GM19468 (cell line): ENCODE results near the gene HIGD1A.

Source experiments
- ATAC-seq: cut with Tn5 transposase; IDR thresholded peaks from one replicate; pipeline ENCODE4 v1.9.1; 2021; ENCODE audit warnings: mild to moderate bottlenecking, moderate library complexity, moderate number of reproducible peaks; ENCODE audit not compliant: unreplicated experiment; ENCODE audit errors: extremely low read depth

HIGD1A gene

GRCh38 chr3:42804106-42804830 lies at the start of gene HIGD1A:
Gene HIGD1A (minus strand): TSS chr3:42804490. CDS start chr3:42794253, 10,237 bp downstream.
- ATAC-seq: peak; percentile 99

GRCh38 chr3:42853739-42854302 lies 49.5 kb upstream of the HIGD1A start:
- no peak for ATAC-seq

- ATAC-seq: no peak
Observed at GRCh38 chr3:42853056-42853455, 48.8 kb upstream of the HIGD1A start.

GRCh38 chr3:42852441-42852840 lies 48.2 kb upstream of the HIGD1A start:
- ATAC-seq: no peak

DNA sequence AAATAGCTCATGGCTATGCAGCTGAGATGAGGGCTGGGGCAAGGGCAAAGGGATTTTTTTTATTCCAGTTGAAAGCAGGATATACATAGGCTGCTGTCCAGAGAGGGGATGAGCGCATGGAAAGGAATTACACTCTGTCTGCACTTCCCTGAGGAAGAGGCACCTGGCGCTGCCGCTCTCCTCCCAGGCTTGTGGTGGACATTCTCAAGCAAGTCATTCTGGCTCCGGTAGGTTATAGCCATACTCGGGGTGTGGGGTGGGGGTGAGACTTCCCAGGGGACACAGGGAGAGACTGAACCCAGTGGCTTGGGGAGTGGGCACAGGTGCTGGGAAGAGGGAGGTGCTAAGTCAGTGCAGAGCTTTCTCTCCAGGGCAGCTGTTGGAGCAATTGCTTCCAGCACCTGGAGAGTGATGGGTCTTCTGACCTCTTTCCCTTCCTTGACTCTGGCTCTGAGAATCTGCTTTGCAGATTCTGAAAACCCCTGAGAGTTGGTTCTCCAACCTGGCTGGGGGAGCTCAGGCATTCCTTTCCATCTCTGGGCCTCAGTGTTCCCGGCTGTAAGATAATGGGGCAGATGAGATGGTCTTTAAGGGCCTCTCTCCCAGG lies 47.0 kb upstream of the HIGD1A start:
- no peak for ATAC-seq

- no peak for ATAC-seq
Observed at GRCh38 chr3:42850263-42850662, 46.0 kb upstream of the HIGD1A start.

DNA sequence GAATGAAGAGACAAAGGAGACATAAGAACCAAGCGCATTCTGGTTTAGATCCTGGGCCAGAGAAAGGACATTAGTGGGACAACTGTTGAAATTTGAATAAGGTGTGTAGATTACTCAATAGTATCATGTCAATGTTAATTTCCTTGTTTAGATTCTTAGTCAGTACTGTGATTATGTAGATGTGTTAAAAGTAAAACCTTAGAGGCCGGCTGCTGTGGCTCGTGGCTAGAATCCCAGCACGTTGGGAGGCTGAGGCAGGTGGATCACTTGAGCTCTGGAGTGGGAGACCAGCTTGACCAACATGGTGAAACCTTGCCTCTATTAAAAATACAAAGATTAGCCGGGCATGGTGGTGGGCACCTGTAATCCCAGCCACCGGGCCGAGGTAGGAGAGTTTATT lies 44.7 kb upstream of the HIGD1A start:
- ATAC-seq: no peak

DNA sequence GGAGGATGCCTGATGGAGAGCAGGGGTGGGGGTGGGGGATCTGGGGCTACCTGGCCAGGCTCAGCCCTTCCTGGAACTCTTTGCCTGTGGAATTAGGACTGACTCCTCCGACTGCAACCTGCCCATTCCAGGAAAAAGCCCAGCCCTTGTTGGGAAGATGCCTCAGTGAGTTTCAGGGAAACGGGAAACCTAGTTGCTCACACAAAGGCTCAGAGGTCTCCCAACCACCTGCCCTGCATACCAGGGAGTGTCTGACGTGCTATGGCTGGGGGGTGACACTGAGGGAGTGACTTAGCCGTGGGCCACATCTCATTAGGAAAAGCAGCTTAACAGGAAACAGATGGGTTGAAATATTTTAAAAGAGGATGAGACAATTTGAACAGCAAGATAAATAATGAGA lies 43.4 kb upstream of the HIGD1A start:
- ATAC-seq: no peak

DNA sequence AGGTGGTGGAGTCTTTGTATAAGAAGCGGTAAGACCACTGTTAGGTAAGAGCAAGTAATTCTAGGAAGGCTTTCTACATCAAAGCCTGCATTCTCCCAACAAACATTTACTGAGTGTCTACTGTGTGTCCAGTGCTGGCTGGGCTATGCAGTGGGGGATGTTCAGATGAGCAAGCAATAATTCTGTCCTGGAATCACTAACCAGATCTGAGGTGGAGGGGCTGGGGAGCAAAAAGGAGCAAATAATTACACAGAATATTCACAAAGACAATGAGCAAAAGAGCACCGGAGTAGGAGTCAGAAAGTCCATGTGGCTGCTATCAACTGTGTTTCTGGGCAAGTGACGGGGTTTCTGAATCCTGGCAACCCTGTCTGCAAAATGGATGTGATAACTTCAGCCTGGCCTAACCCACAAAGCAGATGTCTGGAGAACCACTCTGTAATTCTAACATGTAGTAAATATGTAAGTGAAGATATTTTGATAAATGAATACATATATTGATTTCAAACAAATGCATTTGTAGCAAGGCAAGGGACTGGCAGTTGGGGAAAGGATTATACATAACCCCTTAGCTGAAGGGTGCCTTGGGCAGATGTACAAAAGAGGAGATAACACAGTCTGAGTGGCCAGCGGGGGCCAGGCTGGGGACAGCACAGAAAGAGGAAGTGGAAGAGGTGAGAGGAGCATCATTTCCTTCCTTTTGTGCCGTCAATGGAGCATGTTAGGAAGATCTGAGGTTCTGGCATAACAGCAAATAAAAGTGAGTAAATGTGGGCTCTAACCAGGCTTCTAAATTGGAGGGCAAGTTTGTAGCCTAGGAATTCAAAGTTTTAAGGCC lies 42.6 kb upstream of the HIGD1A start:
- no peak for ATAC-seq

DNA sequence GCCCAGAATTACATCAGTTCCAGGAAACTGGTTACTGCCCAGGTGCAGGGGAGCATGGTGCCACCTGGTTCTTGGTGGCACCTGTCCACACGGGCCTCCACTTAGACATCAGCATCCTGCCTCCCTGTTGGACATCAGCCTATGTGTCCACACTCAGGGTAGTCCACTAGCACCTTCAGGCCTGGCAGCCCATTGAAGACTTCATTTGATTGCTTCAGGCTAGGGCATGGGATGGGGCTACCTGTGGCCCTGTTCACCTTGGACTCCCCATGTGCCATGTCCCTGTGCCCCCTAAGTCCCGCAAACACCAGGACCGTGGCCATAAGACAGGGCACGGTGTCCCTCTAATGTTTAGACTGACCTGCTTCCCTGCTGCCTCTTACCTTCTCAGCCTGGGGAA lies 40.5 kb upstream of the HIGD1A start:
- no peak for ATAC-seq

DNA sequence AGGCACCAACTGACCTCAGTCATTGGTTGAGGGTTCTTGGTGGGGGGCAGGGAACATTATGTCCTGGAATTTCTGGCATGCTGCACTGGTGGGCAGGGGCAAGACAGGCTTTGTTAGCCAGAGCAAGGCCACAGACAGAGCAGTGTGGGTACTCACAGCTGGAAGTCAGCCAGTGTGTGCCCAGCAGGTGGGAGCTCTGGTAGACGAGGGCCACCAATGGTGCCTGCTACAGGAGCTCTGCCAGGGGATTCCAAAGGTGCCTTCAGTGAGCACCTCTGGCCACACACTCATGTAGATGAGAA lies 40.1 kb upstream of the HIGD1A start:
- ATAC-seq: no peak

DNA sequence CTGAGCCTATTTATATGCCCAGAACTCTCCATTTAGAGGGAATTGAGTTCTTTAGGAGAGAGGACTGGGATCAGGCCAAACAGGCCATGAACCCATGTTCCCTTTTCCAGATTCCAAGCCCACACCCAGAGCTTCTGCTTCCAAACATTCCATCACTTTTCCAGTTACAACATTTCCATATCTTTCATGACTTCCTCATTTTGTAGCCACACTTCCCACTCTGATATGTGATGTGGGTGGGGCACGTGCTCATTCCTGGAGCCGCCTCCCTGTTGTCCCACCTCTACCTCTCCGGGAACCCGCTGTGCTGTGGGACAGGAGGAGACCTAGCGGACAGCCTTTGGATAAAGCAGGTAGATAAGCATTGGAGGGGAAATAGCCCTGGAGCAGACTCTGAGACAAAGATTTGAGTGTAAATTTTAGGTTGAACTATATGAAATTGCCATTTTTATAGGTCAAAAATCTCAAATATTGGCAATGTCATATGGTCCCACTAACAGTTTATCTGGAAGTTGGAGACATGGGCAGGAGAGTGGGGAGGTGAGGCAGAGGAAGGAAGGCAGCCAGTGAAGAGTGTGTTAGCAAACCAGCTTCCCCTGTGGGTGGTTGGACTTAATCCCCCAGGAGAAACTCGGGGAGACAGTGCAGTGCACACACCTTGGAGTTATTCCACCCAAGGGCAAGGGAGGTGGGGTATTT lies 39.6 kb upstream of the HIGD1A start:
- no peak for ATAC-seq

GRCh38 chr3:42841332-42841731 lies 37.0 kb upstream of the HIGD1A start:
- ATAC-seq: no peak

GRCh38 chr3:42839616-42840015 lies 35.3 kb upstream of the HIGD1A start:
- ATAC-seq: peak; percentile 85

DNA sequence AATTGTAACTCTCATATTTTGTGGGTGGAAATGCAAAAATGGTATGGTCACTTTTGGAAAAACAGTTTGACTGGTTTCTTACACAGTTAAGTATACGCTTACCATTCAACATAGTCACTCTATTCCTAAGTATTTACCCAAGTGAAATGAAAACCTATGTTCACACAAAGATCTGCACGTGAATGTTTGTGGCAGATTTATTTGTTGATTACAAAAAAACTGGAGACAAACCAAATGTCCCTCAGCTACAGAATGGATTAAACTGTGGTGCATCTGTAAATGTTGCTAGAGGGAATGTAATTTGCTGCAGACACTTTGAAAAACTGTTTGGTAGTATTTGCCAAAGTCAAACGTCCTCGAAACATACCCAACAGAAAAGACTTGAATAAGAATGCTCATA lies 34.3 kb upstream of the HIGD1A start:
- no peak for ATAC-seq

- ATAC-seq: no peak
Observed at GRCh38 chr3:42836150-42837123, 32.1 kb upstream of the HIGD1A start.

DNA sequence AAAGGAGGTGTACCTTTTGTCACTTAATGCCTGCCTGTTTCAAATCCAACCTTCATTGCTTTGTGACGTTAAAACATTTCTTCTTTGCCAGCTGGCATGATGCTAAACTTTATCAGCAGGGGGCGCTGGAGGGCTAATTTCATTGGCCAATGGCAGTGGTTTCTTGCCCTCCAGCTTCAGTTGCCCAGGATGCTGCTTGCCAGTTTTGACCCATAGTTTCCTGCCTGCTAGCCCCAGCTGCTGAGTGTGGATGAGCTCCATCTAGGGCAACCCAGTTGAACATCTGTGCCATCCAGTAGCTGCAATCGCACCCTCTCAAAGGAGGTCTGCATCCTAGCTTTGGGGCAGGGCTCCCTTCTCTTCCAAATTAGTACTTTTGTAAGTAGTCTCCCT lies 27.0 kb upstream of the HIGD1A start:
- peak; percentile 72 for ATAC-seq

GRCh38 chr3:42830437-42831320 lies 26.4 kb upstream of the HIGD1A start:
- ATAC-seq: no peak
